HFFc6 (cell line): ENCODE measurements around the gene ZNF77. TPM values are rescaled to one million over a fixed set of nuclear protein-coding genes. Genes with fewer than 3 reads are reported as not detected.

Source experiments
- DNase-seq: peaks from one replicate; pipeline ENCODE4 v3.0.0-alpha.2; 2018
- H3K27ac Mint-ChIP-seq: 2 replicates; pipeline ENCODE4 v1.8.0; 2020; ENCODE audit warnings: mild to moderate bottlenecking, mixed read lengths
- H3K27me3 Mint-ChIP-seq: 2 replicates; pipeline ENCODE4 v1.8.0; 2021; ENCODE audit warnings: mild to moderate bottlenecking, moderate library complexity, mixed read lengths; ENCODE audit not compliant: insufficient read depth
- H3K36me3 Mint-ChIP-seq: 2 replicates; pipeline ENCODE4 v1.8.0; 2021; ENCODE audit warnings: low read depth, mixed read lengths
- H3K4me1 Mint-ChIP-seq: 2 replicates; pipeline ENCODE4 v1.8.0; 2020; ENCODE audit warnings: low read depth, mixed read lengths
- H3K4me3 Mint-ChIP-seq: 2 replicates; pipeline ENCODE4 v1.8.0; 2020; ENCODE audit warnings: mild to moderate bottlenecking, moderate library complexity, mixed read lengths
- H3K9me3 Mint-ChIP-seq: 2 replicates; pipeline ENCODE4 v1.8.0; 2020; ENCODE audit warnings: mild to moderate bottlenecking, mixed read lengths
- total RNA-seq, 6 experiments: library from RNA; stranded (reverse); fragmentation: NEBNext Ultra II Directional; extraction: Animal tissue kit (Norgen Biotek cat#: 25700); gene quantifications; 2 replicates in 1 of 6; 3 replicates in 5 of 6; pipeline ENCODE4 v1.2.3, GENCODE V29; 2021
- TF ChIP-seq, protein P1 (sequence below): fragments of 200-600 bp; sonication (generic); IDR thresholded peaks from 2 replicates; pipeline ENCODE4 v1.5.0; 2021; ENCODE audit warnings: antibody characterized with exemption, mild to moderate bottlenecking

ZNF77 gene
- total RNA-seq, 6 experiments from 2014 or later, result 1.7 to 2.6 (median 2.2) TPM

DNA sequence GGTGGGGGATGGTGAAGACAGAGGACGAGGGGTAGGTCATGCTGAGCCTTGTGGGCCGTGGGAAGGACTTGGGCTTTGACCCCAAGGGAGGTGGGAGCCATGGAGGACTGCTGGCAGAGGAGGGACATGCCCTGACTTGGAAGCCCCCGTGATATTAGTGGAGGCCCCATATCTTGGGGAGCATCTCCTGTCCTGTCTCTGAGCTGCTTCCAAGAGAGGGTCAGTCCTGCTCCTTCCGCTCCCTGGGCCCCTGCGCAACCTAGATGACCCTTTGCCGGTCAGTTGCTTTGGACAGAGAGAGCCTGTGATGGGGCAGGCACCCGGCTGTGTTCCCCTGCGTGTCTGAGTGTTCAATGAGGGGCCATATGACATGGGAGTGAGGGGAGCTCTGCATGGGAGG, 37.8 kb upstream of the ZNF77 start:
- TF ChIP-seq, protein P1, sequence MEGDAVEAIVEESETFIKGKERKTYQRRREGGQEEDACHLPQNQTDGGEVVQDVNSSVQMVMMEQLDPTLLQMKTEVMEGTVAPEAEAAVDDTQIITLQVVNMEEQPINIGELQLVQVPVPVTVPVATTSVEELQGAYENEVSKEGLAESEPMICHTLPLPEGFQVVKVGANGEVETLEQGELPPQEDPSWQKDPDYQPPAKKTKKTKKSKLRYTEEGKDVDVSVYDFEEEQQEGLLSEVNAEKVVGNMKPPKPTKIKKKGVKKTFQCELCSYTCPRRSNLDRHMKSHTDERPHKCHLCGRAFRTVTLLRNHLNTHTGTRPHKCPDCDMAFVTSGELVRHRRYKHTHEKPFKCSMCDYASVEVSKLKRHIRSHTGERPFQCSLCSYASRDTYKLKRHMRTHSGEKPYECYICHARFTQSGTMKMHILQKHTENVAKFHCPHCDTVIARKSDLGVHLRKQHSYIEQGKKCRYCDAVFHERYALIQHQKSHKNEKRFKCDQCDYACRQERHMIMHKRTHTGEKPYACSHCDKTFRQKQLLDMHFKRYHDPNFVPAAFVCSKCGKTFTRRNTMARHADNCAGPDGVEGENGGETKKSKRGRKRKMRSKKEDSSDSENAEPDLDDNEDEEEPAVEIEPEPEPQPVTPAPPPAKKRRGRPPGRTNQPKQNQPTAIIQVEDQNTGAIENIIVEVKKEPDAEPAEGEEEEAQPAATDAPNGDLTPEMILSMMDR, result no peak
- peaks cover 14% of the 10 kb centered on the region for H3K27me3 Mint-ChIP-seq
- no peaks in the 10 kb centered on the region for H3K9me3 Mint-ChIP-seq
- no peak for DNase-seq
- H3K36me3 Mint-ChIP-seq, result no peaks in the 10 kb centered on the region
- peaks cover 15% of the 10 kb centered on the region for H3K4me1 Mint-ChIP-seq
- no peak overlapping the region for H3K4me3 Mint-ChIP-seq
- no peak overlapping the region for H3K27ac Mint-ChIP-seq

DNA sequence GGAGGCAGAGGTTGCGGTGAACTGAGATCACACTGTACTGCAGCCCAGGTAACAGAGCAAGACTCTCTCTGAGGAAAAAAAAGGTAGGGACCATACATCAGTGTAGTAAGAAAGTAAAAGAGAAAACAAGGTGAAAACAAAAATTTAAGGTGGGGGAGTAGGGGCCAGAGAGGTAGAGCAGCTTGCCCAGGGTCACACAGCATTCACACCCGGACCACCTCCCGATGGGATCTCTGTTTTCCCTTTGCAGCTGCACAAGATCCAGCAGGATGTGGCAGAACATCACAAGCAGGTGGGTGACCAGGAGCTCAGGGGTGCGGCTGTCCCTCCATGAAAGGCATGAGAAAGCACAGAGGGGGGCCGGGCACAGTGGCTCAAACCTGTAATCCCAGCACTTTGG, 37.1 kb upstream of the ZNF77 start:
- Mint-ChIP-seq H3K36me3 (no peaks in the 10 kb centered on the region), H3K27me3 (peaks cover 8% of the 10 kb centered on the region), H3K4me1 (peaks cover 19% of the 10 kb centered on the region), H3K27ac (no peak overlapping the region), H3K9me3 (no peaks in the 10 kb centered on the region), H3K4me3 (no peak overlapping the region)
- DNase-seq, result no peak
- TF ChIP-seq, protein P1, result no peak

DNA sequence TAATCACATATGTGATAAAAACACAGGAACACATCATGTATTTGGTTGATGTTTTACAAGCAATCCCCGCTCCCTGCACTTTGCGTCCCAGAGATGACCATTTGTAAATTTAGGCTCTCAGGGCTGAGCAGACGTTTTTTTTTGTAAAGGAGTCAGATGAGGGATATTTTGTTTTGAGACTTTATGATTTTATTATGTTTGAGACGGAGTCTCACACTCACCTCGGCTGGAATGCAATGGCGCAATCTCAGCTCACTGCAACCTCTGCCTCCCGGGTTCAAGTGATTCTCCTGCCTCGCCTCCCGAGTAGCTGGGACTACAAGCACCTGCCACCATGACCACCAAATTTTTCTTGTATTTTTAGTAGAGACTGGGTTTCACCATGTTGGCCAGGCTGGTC, 34.0 kb upstream of the ZNF77 start:
- no peaks in the 10 kb centered on the region for H3K9me3 Mint-ChIP-seq
- no peak overlapping the region for H3K4me3 Mint-ChIP-seq
- TF ChIP-seq, protein P1, result no peak
- H3K36me3 Mint-ChIP-seq, result no peaks in the 10 kb centered on the region
- H3K27ac Mint-ChIP-seq, result no peak overlapping the region
- no peak for DNase-seq
- H3K4me1 Mint-ChIP-seq, result peaks cover 33% of the 10 kb centered on the region
- peaks cover 13% of the 10 kb centered on the region for H3K27me3 Mint-ChIP-seq

DNA sequence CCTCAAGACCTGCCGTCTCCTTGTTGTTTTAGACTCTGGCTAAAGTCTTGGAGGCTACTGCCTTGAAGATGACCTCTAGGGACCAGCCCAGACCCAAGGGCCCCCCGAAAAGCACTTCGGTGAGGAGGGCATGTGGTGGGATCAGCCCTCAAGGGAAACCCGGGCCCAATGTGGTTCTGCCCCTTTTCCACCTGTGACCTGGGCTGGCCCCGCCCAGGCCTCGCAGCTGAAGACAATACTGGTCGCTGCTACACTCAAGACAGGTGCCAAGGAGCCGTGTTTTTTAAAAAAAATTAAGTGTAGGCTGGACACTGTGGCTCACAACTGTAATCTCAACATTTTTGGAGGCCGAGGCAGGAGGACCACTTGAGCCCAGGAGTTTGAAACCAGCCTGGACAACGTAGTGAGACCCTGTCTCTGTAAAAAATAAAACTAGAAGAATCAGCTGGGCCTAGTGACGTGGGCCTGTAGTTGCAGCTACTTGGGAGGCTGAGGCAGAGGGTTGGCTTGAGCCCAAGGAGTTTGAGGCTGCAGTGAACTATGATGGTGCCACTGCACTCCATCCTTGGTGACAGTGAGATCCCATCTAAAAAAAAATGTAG, 33.5 kb upstream of the ZNF77 start:
- no peak for DNase-seq
- Mint-ChIP-seq H3K36me3 (no peaks in the 10 kb centered on the region), H3K4me3 (no peak overlapping the region), H3K9me3 (no peaks in the 10 kb centered on the region), H3K4me1 (peaks cover 28% of the 10 kb centered on the region), H3K27me3 (peaks cover 14% of the 10 kb centered on the region), H3K27ac (no peak overlapping the region)
- TF ChIP-seq, protein P1, result no peak

DNA sequence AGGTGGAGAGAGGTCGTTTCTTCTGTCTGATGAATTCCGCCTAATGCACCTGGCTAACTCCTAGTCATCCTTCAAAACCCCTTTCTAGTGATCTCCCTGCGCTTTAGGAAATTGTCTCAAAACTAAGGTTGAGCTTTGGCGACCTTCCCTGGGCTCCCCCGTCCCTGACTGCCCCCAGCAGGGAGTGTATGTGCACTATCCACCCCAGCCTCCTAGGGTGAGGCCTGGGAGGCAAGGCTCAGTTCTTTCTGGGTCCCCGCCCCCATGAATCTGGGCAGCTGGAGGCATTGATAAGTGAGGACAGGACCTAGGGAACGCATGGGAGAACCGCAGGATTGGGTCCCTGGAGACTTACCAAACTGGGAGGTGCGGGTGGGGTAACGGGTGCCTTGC, 33.0 kb upstream of the ZNF77 start:
- no peak overlapping the region for H3K27ac Mint-ChIP-seq
- TF ChIP-seq, protein P1, result no peak
- no peaks in the 10 kb centered on the region for H3K9me3 Mint-ChIP-seq
- no peak for DNase-seq
- H3K36me3 Mint-ChIP-seq, result no peaks in the 10 kb centered on the region
- H3K4me1 Mint-ChIP-seq, result peaks cover 23% of the 10 kb centered on the region
- peaks cover 14% of the 10 kb centered on the region for H3K27me3 Mint-ChIP-seq
- peak overlapping the region; percentile 48 for H3K4me3 Mint-ChIP-seq
